HG02610 (cell line): ENCODE results near the gene CEND1.

Source experiments
- ATAC-seq: cut with Tn5 transposase; IDR thresholded peaks from one replicate; pipeline ENCODE4 v1.9.1; 2021; ENCODE audit warnings: mild to moderate bottlenecking, moderate library complexity; ENCODE audit not compliant: unreplicated experiment

CEND1 gene

GRCh38 chr11:813072-813455 lies 23.2 kb upstream of the CEND1 start:
- no peak for ATAC-seq

GRCh38 chr11:812390-812789 lies 22.5 kb upstream of the CEND1 start:
- ATAC-seq = no peak

- no peak for ATAC-seq
Observed at GRCh38 chr11:811446-812245, 21.8 kb upstream of the CEND1 start.

- ATAC-seq = no peak
Observed at GRCh38 chr11:810040-810567, 20.2 kb upstream of the CEND1 start.

GRCh38 chr11:809287-810039 lies 19.6 kb upstream of the CEND1 start, which contains the start of gene RPLP2:
Gene RPLP2, plus strand, starts transcription at chr11:809967. Its CDS starts 268 bp downstream, at chr11:810235.
- peak; percentile 75 for ATAC-seq

- ATAC-seq = no peak
Observed at GRCh38 chr11:808427-809286, 18.8 kb upstream of the CEND1 start.

- no peak for ATAC-seq
Observed at GRCh38 chr11:804599-804964, 14.7 kb upstream of the CEND1 start.

- no peak for ATAC-seq
Observed at GRCh38 chr11:803770-804598, 14.1 kb upstream of the CEND1 start.

- no peak for ATAC-seq
Observed at GRCh38 chr11:803467-803742, 13.5 kb upstream of the CEND1 start.

- no peak for ATAC-seq
Observed at GRCh38 chr11:802693-803466, 13.0 kb upstream of the CEND1 start.

- ATAC-seq = no peak
Observed at GRCh38 chr11:802018-802617, 12.2 kb upstream of the CEND1 start.

- ATAC-seq = no peak
Observed at GRCh38 chr11:801097-801780, 11.3 kb upstream of the CEND1 start.

- ATAC-seq = no peak
Observed at GRCh38 chr11:800473-800872, 10.6 kb upstream of the CEND1 start.

- ATAC-seq = no peak
Observed at GRCh38 chr11:799641-800316, 9.9 kb upstream of the CEND1 start.

GRCh38 chr11:798093-798713 lies 8.3 kb upstream of the CEND1 start, which contains the start of gene SLC25A22:
Gene SLC25A22, minus strand, starts transcription at chr11:798281. Its CDS starts 3,275 bp downstream, at chr11:795006.
- ATAC-seq = peak; percentile 61

GRCh38 chr11:797296-798092 lies 7.6 kb upstream of the CEND1 start:
- ATAC-seq = peak; percentile 34
